ENCODE data around the gene CNN2. TPM values are rescaled to one million over a fixed set of nuclear protein-coding genes. Genes with fewer than 3 reads are reported as not detected.

The CNN2 gene
- total RNA-seq, 1 experiment from 2014 or later: 196 TPM

- no peak for DNase-seq (ENCODE audit: low read depth)
Observed at GRCh38 chr19:1047696-1048147, 21.3 kb downstream of the CNN2 start.

GRCh38 chr19:1049106-1049505 is 22.7 kb downstream of the CNN2 start:
- DNase-seq (ENCODE audit: low read depth): no peak

GRCh38 chr19:1049800-1050199 is 23.4 kb downstream of the CNN2 start:
- no peak for DNase-seq (ENCODE audit: low read depth)

- no peak for DNase-seq (ENCODE audit: low read depth)
Observed at GRCh38 chr19:1050989-1051788, 24.8 kb downstream of the CNN2 start.

- no peak for DNase-seq (ENCODE audit: low read depth)
Observed at GRCh38 chr19:1051791-1052190, 25.4 kb downstream of the CNN2 start.

- DNase-seq (ENCODE audit: low read depth): no peak
Observed at GRCh38 chr19:1052349-1052975, 26.1 kb downstream of the CNN2 start.

- no peak for DNase-seq (ENCODE audit: low read depth)
Observed at GRCh38 chr19:1053176-1054101, 27.0 kb downstream of the CNN2 start.

- DNase-seq (ENCODE audit: low read depth): no peak
Observed at GRCh38 chr19:1054102-1055027, 28.0 kb downstream of the CNN2 start.

- DNase-seq (ENCODE audit: low read depth): no peak
Observed at GRCh38 chr19:1055028-1055425, 28.6 kb downstream of the CNN2 start.

- no peak for DNase-seq (ENCODE audit: low read depth)
Observed at GRCh38 chr19:1055886-1056620, 29.6 kb downstream of the CNN2 start.

GRCh38 chr19:1057176-1057855 is 30.9 kb downstream of the CNN2 start:
- DNase-seq (ENCODE audit: low read depth): peak; percentile 43

- DNase-seq (ENCODE audit: low read depth): no peak
Observed at GRCh38 chr19:1058112-1058511, 31.7 kb downstream of the CNN2 start.

GRCh38 chr19:1060689-1061088 is 34.3 kb downstream of the CNN2 start:
- no peak for DNase-seq (ENCODE audit: low read depth)

GRCh38 chr19:1061987-1062386 is 35.6 kb downstream of the CNN2 start:
- DNase-seq (ENCODE audit: low read depth): no peak

GRCh38 chr19:1062387-1063029 is 36.1 kb downstream of the CNN2 start:
- no peak for DNase-seq (ENCODE audit: low read depth)

GRCh38 chr19:1063030-1063908 is 36.9 kb downstream of the CNN2 start:
- DNase-seq (ENCODE audit: low read depth): no peak

- DNase-seq (ENCODE audit: low read depth): no peak
Observed at GRCh38 chr19:1063909-1064660, 37.7 kb downstream of the CNN2 start.

Measured in HT1080 (cell line).